ENCODE measurements around the gene CD53. TPM values are rescaled to one million over a fixed set of nuclear protein-coding genes. Genes with fewer than 3 reads are reported as not detected.

CD53 gene
- total and polyA plus RNA-seq, 3 donors from 2014 or later, result 2.0 to 22.4 (median 9.5) TPM

GRCh38 chr1:110875216-110875731 is 2.3 kb downstream of the CD53 start:
- TF ChIP-seq CTCF (IDR thresholded peaks at IDR 0.05) (no peak), POLR2A (IDR thresholded peaks at IDR 0.05) (no peak)
- WGBS, 2 donors, result 75 to 79% methylated on average over 3 of the region's 3 CpGs
- no peaks in the 10 kb centered on the region for H3K27me3 ChIP-seq
- intact Hi-C loops (cut with DNase I; ENCODE audit: low total_unique reads), result no loop called here
- H3K36me3 ChIP-seq (ENCODE audit: low read depth, missing control alignments), result no peaks in the 10 kb centered on the region
- no peak for DNase-seq
- no peak overlapping the region for H3K4me3 ChIP-seq
- H3K27ac ChIP-seq, result no peak overlapping the region
- H3K9me3 ChIP-seq, result no peaks in the 10 kb centered on the region
- no peaks in the 10 kb centered on the region for H3K4me1 ChIP-seq

DNA sequence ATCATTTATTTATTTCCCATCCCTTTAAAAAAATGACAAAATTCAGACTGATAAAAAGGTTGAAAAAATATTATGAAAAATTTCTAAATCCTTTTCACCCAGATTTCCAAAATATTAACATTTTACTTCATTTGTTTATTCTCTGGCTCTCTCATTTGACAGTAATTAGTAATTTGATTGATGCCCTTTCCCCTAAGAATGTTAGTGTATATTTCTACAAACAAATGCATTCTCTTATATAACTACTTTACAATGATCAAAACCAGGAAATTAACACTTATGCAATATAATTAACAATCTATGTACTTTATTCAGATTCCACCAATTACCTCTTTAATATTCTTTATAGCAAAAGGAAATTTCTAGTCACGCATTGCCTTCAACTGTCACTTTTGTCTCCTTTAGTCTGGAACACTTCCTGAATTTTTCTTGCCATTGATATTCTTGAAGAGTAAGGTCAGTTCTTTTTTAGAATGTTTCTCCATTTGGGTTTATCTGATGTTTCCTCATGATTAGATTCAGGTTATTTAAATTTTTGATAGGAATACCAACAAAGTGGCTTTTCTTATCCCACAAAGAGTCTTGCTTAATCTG is 3.9 kb downstream of the CD53 start:
- DNase-seq, result no peak
- 77 to 81% methylated on average over 1 of the region's 1 CpG for WGBS, 2 donors

DNA sequence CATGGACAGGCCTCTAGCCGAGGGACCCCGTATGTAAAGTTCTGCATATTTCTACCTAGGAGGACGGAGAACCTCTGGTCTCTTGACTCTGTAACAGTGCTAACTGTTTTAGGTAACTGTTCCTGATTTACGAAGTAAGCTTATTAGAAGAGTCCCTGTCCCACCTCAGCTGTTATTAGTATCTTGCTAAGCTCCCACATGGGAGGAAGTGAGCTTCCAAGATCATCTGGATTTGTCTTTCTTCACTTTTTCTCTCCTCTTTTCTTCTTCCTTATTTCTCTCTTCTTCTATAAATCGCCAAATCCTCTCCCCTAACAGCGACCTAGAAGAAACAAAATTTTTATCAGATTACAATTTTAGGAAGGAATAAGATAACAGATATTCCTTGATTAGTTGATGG is 4.4 kb downstream of the CD53 start:
- 89% methylated on average over 6 of the region's 6 CpGs for WGBS, 2 donors

More for the DNA sequence above, 3.9 kb downstream of the CD53 start:
- TF ChIP-seq POLR2A (IDR thresholded peaks at IDR 0.05) (no peak), CTCF (IDR thresholded peaks at IDR 0.05) (no peak)
- intact Hi-C loops (cut with DNase I; ENCODE audit: low total_unique reads), result no loop called here
- H3K36me3 ChIP-seq (ENCODE audit: low read depth, missing control alignments), result no peaks in the 10 kb centered on the region
- no peaks in the 10 kb centered on the region for H3K9me3 ChIP-seq
- H3K4me1 ChIP-seq, result no peaks in the 10 kb centered on the region
- H3K4me3 ChIP-seq, result no peak overlapping the region
- H3K27ac ChIP-seq, result no peak overlapping the region
- no peaks in the 10 kb centered on the region for H3K27me3 ChIP-seq

GRCh38 chr1:110877776-110878175 is 4.8 kb downstream of the CD53 start:
- TF ChIP-seq POLR2A (IDR thresholded peaks at IDR 0.05), result no peak
- no peak for TF ChIP-seq CTCF (IDR thresholded peaks at IDR 0.05)
- intact Hi-C loops (cut with DNase I; ENCODE audit: low total_unique reads), result no loop called here
- H3K27me3 ChIP-seq, result no peaks in the 10 kb centered on the region
- DNase-seq, result no peak
- H3K9me3 ChIP-seq, result no peaks in the 10 kb centered on the region
- WGBS, 2 donors, result 86% methylated on average over 8 of the region's 8 CpGs
- no peak overlapping the region for H3K4me3 ChIP-seq
- no peak overlapping the region for H3K27ac ChIP-seq
- H3K4me1 ChIP-seq, result no peaks in the 10 kb centered on the region
- H3K36me3 ChIP-seq (ENCODE audit: low read depth, missing control alignments), result no peaks in the 10 kb centered on the region

More for the DNA sequence above, 4.4 kb downstream of the CD53 start:
- DNase-seq, result no peak
- TF ChIP-seq CTCF (IDR thresholded peaks at IDR 0.05), result no peak
- no peak for TF ChIP-seq POLR2A (IDR thresholded peaks at IDR 0.05)
- Histone ChIP-seq H3K9me3 (no peaks in the 10 kb centered on the region), H3K27ac (no peak overlapping the region), H3K27me3 (no peaks in the 10 kb centered on the region), H3K36me3 (ENCODE audit: low read depth, missing control alignments) (no peaks in the 10 kb centered on the region), H3K4me1 (no peaks in the 10 kb centered on the region), H3K4me3 (no peak overlapping the region)
- intact Hi-C loops (cut with DNase I; ENCODE audit: low total_unique reads), result no loop called here

- Histone ChIP-seq H3K27me3 (no peaks in the 10 kb centered on the region), H3K4me1 (no peaks in the 10 kb centered on the region), H3K27ac (no peak overlapping the region), H3K4me3 (no peak overlapping the region), H3K9me3 (no peaks in the 10 kb centered on the region), H3K36me3 (ENCODE audit: low read depth, missing control alignments) (no peaks in the 10 kb centered on the region)
- TF ChIP-seq CTCF (IDR thresholded peaks at IDR 0.05) (no peak), POLR2A (IDR thresholded peaks at IDR 0.05) (no peak)
- intact Hi-C loops (cut with DNase I; ENCODE audit: low total_unique reads), result no loop called here
- WGBS, 2 donors, result 85 to 91% methylated on average over 2 of the region's 2 CpGs
- DNase-seq, result no peak
Observed at GRCh38 chr1:110878591-110878990, 5.6 kb downstream of the CD53 start.

Data from testis (tissue), 3 donors.